Measurements from ENCODE around the gene VIL1.

DNA sequence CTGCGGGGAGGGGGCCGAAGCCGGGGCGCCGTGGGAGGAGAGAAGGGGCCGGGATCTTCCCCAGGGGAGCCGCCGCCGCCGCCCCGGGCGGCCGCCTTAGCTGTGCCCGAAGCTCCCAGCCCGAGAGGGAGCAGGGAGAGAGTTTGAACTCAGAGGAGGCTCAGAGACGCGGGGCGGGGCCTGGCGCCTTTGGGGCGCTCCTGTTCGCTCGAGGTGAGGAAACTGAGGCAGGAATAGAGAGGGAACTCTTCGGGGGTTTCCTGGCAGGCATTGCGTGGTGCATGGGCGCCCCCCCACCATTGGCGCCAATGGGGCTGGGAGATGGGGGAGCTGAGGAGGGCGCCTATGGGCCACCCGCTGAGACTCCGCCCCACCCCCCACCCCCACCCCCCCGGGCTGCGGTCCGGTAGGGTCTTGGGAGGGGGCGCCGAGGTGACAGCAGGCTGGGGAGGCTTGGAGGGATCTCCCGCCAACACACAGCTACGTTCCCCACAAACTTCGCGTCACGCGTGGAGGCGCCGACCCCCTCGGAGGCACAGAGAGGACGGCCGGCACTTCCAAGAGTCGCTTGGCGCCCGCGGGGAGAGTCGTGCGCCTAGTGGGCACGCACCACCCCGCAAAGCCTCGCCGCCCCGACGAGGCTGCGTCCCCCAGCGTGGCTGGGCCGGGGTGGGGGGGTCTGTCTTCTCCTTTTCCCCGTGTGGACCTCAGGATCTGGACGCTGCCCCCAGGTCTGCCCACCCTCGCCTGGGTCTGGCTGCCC, 18.6 kb upstream of the VIL1 start:
- TF ChIP-seq CTCF (IDR thresholded peaks at IDR 0.05) (no peak), POLR2A (IDR thresholded peaks at IDR 0.05) (peak; percentile 34)
